Stimulated activated CD8-positive, alpha-beta memory T cell treated with anti-CD3 and anti-CD28 coated beads, Interleukin-2, amount 100 ng/mL, for 48 hours (primary cell): ENCODE measurements around the gene RUNX2.

ENCODE experiments used
- DNase-seq, 2 donors: peaks; one replicate each; pipeline ENCODE4 v3.0.0-alpha.2; 2020; ENCODE audit warnings: low read depth in 2 of 2

Gene RUNX2

DNA sequence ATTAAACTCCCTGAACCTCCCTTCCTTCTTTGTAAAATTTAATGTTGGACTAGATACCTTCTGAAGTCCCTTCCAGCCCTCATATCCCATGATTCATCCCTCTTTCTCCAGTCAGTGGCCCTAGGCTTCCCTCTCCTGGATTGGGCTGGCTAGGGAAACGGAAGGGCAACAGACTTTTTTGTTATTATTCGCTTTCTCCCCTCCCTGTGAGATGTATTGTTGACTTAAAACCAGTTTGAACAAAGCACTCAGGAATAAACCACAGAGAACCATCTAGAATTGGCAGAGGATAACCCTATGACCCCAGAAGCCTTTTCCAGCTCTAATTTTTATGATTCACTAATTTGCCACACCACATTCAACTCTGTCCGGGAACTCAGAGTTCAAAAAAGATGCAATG lies 289.3 kb downstream of the RUNX2 start:
- DNase-seq = no peak

- no peak for DNase-seq
Measured at GRCh38 chr6:45618259-45618658, 290.1 kb downstream of the RUNX2 start.

GRCh38 chr6:45619211-45619760 lies 291.2 kb downstream of the RUNX2 start:
- DNase-seq = no peak

DNA sequence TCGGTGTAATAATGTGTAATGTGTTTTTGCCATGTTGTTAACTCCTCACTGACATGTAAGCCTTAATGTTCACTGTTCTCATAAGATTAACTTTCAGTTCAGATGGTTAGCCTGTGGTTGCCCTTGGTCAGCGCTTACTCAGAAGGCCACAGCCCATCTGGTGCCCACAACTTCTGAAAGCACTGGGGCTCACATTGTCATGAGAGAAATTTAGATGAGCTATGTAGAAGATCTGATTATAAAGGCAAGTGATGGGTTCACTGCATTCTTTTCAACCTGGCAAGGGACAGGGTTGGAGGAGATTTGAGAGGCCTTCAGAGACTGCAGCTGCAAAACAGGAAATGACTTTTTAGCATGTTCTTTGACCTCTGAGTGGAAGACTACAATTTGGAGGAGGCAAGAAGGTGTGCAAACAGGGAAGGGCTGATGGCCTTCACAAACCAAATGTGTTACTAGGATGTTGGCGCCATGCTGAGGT lies 291.9 kb downstream of the RUNX2 start:
- no peak for DNase-seq

- DNase-seq = no peak
Measured at GRCh38 chr6:45624228-45624627, 296.1 kb downstream of the RUNX2 start.

- DNase-seq = no peak
Measured at GRCh38 chr6:45625191-45625664, 297.1 kb downstream of the RUNX2 start.

GRCh38 chr6:45626087-45626891 lies 298.2 kb downstream of the RUNX2 start:
- peak in 1 of 2 donors; percentile 26 for DNase-seq

GRCh38 chr6:45630314-45630713 lies 302.2 kb downstream of the RUNX2 start:
- no peak for DNase-seq

DNA sequence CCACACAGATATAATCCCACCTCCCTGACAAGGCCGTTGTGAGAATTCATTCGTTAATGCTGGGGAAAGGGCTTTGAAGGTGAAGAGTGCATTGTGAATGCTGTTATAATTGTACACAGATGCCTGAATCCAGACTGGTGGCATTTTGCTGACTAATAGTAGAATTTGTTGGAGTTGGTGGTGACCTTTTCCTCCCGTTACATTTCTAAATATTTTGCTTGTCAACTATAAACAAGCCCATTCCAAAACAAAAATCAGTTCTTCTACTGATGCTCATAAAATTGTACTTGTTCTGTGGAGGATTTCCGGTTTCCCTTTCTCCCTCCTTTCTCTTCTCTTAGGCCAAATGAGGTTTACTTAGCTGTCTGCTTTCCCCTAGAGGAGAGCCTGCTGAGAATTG lies 302.7 kb downstream of the RUNX2 start:
- DNase-seq = no peak

GRCh38 chr6:45631396-45631795 lies 303.3 kb downstream of the RUNX2 start:
- DNase-seq = no peak

DNA sequence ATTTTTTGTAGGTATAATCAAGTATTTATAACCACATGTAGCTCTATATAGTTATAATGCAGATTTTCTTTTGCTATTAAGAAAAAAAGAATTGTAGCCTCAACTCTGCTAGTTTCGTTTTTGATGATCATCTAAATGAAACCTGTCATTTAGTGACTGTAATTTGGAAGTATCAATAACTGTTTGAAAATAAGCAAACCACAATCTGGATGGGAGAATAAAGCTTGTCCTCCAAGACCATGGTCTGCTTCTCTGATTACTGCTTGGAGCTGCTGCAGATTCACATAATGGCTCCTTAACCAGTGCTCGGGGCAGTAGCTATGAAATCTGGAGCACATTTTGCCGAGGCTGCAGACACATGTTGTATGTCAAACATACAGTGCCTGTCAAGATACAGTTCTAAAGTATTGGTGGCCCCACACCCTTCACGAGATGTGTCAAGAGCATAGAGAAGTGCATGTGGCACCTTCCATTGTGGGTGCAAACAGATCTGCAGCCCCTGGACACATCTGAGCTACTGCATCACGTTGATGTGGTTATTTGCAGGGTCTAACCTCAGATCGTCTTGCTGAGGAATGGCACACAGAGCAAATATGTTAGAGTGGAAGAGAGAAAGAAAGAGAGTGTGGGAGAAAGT lies 305.3 kb downstream of the RUNX2 start:
- no peak for DNase-seq

DNA sequence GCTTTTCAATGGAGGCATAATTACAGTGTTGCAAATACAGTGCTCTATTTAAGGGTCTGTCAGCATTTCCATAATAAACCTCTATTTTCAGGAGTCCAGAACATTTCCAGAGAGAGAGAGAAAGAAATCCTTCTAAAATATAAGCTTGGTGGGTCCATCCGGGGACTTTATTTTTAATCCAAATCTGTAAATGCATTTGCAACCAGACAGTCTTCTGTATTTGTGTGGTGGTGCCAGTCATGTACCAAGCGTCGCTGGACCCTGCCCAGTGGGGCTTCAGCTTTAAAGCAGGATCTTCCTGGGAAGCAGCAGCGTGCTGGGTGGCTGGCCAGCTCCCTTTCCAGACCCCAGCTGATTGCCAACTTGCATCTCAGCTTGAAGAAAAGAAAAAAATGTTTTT lies 306.1 kb downstream of the RUNX2 start:
- DNase-seq = no peak

GRCh38 chr6:45635284-45635867 lies 307.2 kb downstream of the RUNX2 start:
- DNase-seq = no peak

- no peak for DNase-seq
Measured at GRCh38 chr6:45637056-45637455, 308.9 kb downstream of the RUNX2 start.

GRCh38 chr6:45637611-45638257 lies 309.6 kb downstream of the RUNX2 start:
- no peak for DNase-seq

DNA sequence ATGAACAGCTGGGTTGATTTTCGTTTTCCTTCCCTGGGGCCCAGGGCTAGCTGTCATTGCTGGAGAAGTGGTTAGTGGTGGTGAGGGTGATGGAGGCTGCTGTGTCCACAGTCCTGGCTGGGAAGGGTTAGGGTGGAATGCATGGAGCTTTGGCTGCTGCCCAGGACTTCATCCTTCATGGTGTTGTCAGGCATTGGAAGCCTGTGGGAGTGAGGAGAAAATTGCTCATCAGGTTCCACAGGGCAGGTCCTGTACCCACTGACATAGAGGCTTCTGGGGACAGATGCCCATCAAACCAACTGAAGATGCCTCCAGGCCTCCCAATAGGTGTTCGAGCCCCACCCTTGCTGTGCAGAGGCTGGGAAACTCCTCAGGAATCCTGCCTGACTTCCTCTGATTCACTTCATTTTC lies 312.0 kb downstream of the RUNX2 start:
- no peak for DNase-seq

- no peak for DNase-seq
Measured at GRCh38 chr6:45640811-45641210, 312.7 kb downstream of the RUNX2 start.

DNA sequence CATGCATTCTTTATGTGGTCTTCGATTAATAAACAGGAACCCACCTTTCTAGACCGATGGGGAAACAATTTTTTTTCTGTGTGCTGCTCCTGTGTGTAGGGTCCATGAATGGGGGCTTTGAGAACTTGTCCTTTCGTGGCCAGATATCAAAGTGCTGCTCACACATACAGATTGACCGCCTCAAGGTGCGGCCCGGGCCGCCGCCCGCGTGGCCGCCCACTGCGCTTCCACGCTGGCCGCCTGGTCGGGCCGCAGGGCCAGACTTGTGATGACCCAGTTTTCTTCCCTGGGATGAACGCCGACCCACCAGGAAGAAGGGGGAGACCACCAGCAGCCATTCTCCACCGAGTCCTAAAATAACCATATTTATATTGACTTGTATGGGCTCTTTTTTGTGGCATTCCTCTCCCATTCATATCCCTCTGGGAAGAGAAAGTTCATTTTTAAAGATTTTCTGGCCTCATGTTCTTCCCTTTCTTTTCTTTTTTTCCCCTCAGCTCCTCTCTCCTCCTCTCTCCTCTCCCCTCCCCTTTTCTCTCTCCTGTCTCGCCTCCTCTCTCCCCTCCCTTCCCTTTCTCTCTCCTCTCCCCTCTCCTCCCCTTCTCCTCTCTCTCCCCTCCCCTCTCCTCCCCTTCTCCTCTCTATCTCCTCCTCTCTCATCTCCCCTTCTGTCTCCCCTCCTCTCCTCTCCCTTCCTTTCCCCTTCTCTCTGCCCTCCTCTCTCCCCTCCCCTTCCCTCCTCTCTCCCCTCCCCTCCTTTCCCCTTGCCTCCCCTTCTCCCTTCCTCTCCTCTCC lies 314.4 kb downstream of the RUNX2 start:
- no peak for DNase-seq

- no peak for DNase-seq
Measured at GRCh38 chr6:45643126-45643525, 315.0 kb downstream of the RUNX2 start.

- DNase-seq = no peak
Measured at GRCh38 chr6:45644720-45645119, 316.6 kb downstream of the RUNX2 start.

DNA sequence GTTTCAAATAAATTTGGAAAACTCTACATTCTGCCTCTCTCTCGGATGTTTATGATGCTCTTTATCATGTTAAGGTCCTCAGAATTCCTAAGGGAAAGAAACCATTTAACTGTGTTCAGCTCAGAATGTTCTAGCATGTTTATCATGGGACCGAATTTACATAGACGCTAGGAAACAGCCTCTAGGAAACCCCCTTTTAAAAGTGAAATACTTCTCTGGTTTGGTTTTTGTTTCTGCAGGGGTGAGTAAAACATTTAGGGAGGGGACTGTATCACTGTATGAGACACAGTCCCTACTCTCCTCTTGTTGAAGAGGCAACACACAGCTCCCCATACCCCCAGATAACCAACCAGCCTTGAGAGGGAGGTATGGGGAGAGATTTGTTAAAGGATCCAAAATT lies 317.2 kb downstream of the RUNX2 start:
- no peak for DNase-seq
